GM12891 (cell line): Measurements from ENCODE around the gene RYR3.

Experiments
- PAX5 ChIP-seq: IDR thresholded peaks from 2 replicates; pipeline ENCODE4 v1.6.1; 2011; ENCODE audit warnings: low read length, moderate library complexity, mild to moderate bottlenecking; ENCODE audit not compliant: insufficient read depth, severe bottlenecking
- POLR2A ChIP-seq: IDR thresholded peaks from 2 replicates; pipeline ENCODE4 v1.6.1; 2011; ENCODE audit warnings: low read depth, low read length, control low read depth
- POLR2AphosphoS5 ChIP-seq: IDR thresholded peaks from 2 replicates; pipeline ENCODE4 v1.6.1; 2011; ENCODE audit warnings: low read depth, low read length, control low read depth
- SPI1 ChIP-seq: IDR thresholded peaks from 2 replicates; pipeline ENCODE4 v1.6.1; 2011; ENCODE audit warnings: low read depth, low read length, control low read depth
- TAF1 ChIP-seq: IDR thresholded peaks from 2 replicates; pipeline ENCODE4 v1.6.1; 2011; ENCODE audit warnings: low read depth, low read length, control low read depth

DNA sequence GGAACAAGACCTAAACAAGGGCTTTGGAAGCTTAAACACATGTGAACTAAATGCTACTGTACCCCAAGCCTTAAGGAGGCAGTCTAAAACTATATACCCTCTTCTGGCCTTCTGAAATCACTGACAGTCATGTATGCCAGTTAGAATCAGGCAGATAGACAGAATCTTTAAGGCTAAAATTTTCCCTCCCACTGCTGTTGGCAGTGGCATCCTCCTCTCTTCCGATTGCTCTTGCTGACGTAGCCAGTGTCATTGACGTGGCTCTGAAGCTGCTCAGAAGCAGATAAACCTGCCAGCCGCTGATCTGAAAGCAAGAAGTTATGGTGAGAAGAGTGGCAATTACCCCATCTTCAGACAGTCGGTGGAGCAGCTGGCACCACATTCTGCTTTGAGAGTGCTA lies 3.3 kb downstream of the RYR3 start:
- TF ChIP-seq POLR2A (no peak), POLR2AphosphoS5 (no peak), TAF1 (no peak), SPI1 (no peak), PAX5 (no peak)
